Gastrocnemius medialis (tissue), 4 donors: ENCODE results near the gene PCDH1. TPM values are rescaled to one million over a fixed set of nuclear protein-coding genes. Genes with fewer than 3 reads are reported as not detected.

ENCODE experiments used
- ATAC-seq, 2 donors: fragments of 150-250 bp; one replicate each; pipeline ENCODE4 v1.9.1; 2016
- DNase-seq, 2 donors: peaks; one replicate each; pipeline ENCODE4 v3.0.0-alpha.2; 2019
- H3K27ac ChIP-seq, 4 donors: fragments of 200-600 bp; sonication (generic); 1 replicate in 1 of 4; 2 replicates in 3 of 4; pipeline ENCODE4 v1.5.1; 2016 to 2018; ENCODE audit warnings: mild to moderate bottlenecking in 2 of 4, moderate library complexity in 1 of 4
- H3K27me3 ChIP-seq, 3 donors: fragments of 200-600 bp; sonication (generic) in 2 of 3; 1 replicate in 1 of 3; 2 replicates in 2 of 3; pipeline versions ENCODE4 v1.5.1 to v1.6.0; 2016 to 2019; ENCODE audit warnings: mild to moderate bottlenecking in 1 of 3, moderate library complexity in 1 of 3
- H3K36me3 ChIP-seq, 2 donors: fragments of 200-600 bp; sonication (generic) in 1 of 2; one replicate each; pipeline ENCODE4 v1.5.1; 2017 to 2018
- H3K4me1 ChIP-seq, 2 donors: fragments of 200-600 bp; sonication (generic) in 1 of 2; one replicate each; pipeline ENCODE4 v1.5.1; 2016 to 2017; ENCODE audit warnings: mild to moderate bottlenecking in 2 of 2
- H3K4me3 ChIP-seq, 4 donors: fragments of 200-600 bp; sonication (generic) in 3 of 4; 1 replicate in 1 of 4; 2 replicates in 3 of 4; pipeline ENCODE4 v1.5.1; 2016 to 2019; ENCODE audit warnings: mild to moderate bottlenecking in 2 of 4
- H3K9me3 ChIP-seq, 3 donors: fragments of 200-600 bp; sonication (generic) in 2 of 3; 1 replicate in 1 of 3; 2 replicates in 2 of 3; pipeline ENCODE4 v1.5.1; 2016 to 2019
- POLR2A ChIP-seq, 2 donors: fragments of 450-650 bp; IDR thresholded peaks; one replicate each; pipeline ENCODE4 v1.6.1; 2017; ENCODE audit warnings: antibody characterized with exemption in 2 of 2, mild to moderate bottlenecking in 2 of 2, moderate library complexity in 2 of 2
- in situ Hi-C, 4 donors: fragments of 200-750 bp; cut with MboI; loops; one replicate each; pipeline versions ENCODE4 v1.15.0 to v1.8.0; 2017; ENCODE audit warnings: low sequenced_read_pairs in 4 of 4
- intact Hi-C: fragments of 100-400 bp; cut with DNase I; formaldehyde crosslinking; loops from one replicate; pipeline ENCODE4 v1.15.1; 2023; ENCODE audit warnings: low total_unique reads
- total RNA-seq, 4 donors: library from RNA; depleted of rRNA; stranded (reverse); fragments of >200 nt; gene quantifications; one replicate each; pipeline versions ENCODE4 v1.1.0 to v1.2.3, GENCODE V29; 2016
- TF ChIP-seq, protein P1 (sequence below), 5 experiments: fragments of 450-650 bp in 3 of 5; fragments of 200-600 bp in 2 of 5; sonication (generic) in 2 of 5; IDR thresholded peaks in 4 of 5; conservative IDR thresholded peaks in 1 of 5; 1 replicate in 4 of 5; 2 replicates in 1 of 5; pipeline ENCODE4 v1.5.1; 2016 to 2019; ENCODE audit warnings: antibody characterized with exemption in 5 of 5, mild to moderate bottlenecking in 3 of 5, moderate library complexity in 3 of 5

Gene PCDH1
- total RNA-seq, 4 donors from 2014 or later = 15.9 to 20.8 (median 18.1) TPM

DNA sequence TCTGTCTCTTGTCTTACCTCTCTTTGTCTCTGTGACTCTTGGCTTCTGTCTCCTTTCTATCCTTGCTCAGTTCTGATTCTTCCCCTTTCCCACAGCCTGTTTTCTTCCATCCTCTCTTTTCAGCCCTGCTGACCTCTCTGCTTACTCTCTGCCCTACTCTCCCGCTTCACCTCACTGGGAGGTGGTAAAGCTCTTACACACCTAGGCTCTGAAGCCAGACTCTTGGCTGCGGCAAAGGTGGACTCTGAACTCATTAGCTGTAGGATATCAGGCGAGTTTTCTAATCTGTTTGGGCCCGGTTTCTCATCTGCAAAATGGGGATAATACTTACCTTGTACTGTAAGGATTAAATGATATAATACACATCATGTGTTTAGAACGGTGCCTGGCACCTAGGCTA, 11.1 kb downstream of the PCDH1 start:
- TF ChIP-seq, protein P1, sequence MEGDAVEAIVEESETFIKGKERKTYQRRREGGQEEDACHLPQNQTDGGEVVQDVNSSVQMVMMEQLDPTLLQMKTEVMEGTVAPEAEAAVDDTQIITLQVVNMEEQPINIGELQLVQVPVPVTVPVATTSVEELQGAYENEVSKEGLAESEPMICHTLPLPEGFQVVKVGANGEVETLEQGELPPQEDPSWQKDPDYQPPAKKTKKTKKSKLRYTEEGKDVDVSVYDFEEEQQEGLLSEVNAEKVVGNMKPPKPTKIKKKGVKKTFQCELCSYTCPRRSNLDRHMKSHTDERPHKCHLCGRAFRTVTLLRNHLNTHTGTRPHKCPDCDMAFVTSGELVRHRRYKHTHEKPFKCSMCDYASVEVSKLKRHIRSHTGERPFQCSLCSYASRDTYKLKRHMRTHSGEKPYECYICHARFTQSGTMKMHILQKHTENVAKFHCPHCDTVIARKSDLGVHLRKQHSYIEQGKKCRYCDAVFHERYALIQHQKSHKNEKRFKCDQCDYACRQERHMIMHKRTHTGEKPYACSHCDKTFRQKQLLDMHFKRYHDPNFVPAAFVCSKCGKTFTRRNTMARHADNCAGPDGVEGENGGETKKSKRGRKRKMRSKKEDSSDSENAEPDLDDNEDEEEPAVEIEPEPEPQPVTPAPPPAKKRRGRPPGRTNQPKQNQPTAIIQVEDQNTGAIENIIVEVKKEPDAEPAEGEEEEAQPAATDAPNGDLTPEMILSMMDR (IDR thresholded peaks at IDR 0.05 in 4 of 5, conservative IDR thresholded peaks at IDR 0.05 in 1 of 5) = no peak
- no peak for TF ChIP-seq POLR2A (IDR thresholded peaks at IDR 0.05)
- H3K36me3 ChIP-seq = no peaks in the 10 kb centered on the region
- H3K4me1 ChIP-seq = no peaks in the 10 kb centered on the region
- intact Hi-C loops (no loop called here), in situ Hi-C loops (no loop called here)
- H3K4me3 ChIP-seq = no peak overlapping the region
- no peak overlapping the region for H3K27ac ChIP-seq
- no peaks in the 10 kb centered on the region for H3K9me3 ChIP-seq
- no peak for ATAC-seq
- H3K27me3 ChIP-seq = peaks cover 0 to 5% (median 3%) of the 10 kb centered on the region in 3 donors
- DNase-seq = no peak

DNA sequence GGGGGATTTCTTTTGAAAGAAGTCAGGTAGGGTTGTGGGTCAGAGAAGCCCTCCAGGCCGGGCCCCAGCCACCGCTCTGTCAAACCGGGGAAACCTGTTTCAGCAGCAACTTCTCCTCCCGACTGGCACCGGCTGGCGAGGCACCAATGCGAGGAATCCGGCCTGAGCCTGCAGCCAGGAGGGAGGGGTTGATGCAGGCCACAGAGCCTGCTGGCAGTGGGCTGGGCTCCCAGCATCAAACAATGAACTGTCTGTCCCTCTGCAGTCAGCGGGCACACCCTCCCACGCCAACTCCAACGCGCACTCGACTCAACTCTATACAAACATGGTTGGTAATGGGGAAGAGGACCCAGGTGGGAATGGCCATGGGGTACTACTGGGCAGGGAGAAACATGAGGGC, 12.1 kb downstream of the PCDH1 start:
- DNase-seq (no peak), ATAC-seq (no peak)
- no peaks in the 10 kb centered on the region for H3K36me3 ChIP-seq
- H3K9me3 ChIP-seq = no peaks in the 10 kb centered on the region
- H3K4me1 ChIP-seq = no peaks in the 10 kb centered on the region
- peaks cover 0 to 4% (median 3%) of the 10 kb centered on the region in 3 donors for H3K27me3 ChIP-seq
- H3K27ac ChIP-seq = no peak overlapping the region
- intact Hi-C loops = no loop called here
- in situ Hi-C loops = no loop called here
- no peak overlapping the region for H3K4me3 ChIP-seq
- TF ChIP-seq POLR2A (IDR thresholded peaks at IDR 0.05) = no peak
- TF ChIP-seq, protein P1 (IDR thresholded peaks at IDR 0.05 in 4 of 5, conservative IDR thresholded peaks at IDR 0.05 in 1 of 5) = no peak

DNA sequence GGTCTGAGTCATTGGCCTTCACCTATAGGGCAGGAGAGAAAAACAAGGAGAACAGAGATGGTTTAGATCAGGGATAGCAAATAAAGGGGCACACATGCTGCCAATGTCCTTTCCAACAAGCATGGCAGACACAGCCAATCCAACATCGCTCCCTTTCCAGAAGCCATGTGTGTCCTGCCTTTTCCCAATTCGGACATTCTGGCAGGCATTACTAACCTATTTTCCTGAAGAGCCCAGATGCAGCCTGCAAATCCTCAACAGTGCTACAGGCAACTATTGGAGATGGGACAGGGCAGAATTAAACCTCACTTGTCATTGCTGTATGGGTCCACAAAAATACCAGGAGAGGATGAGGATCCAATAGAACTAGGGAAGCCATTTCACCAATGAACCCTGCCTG, 12.8 kb downstream of the PCDH1 start:
- DNase-seq (no peak), ATAC-seq (no peak)
- Histone ChIP-seq H3K4me3 (no peak overlapping the region), H3K27ac (no peak overlapping the region), H3K27me3 (no peaks in the 10 kb centered on the region), H3K9me3 (no peaks in the 10 kb centered on the region), H3K36me3 (no peaks in the 10 kb centered on the region), H3K4me1 (no peaks in the 10 kb centered on the region)
- intact Hi-C loops (no loop called here), in situ Hi-C loops (no loop called here)
- TF ChIP-seq, protein P1 (IDR thresholded peaks at IDR 0.05 in 4 of 5, conservative IDR thresholded peaks at IDR 0.05 in 1 of 5) = no peak
- no peak for TF ChIP-seq POLR2A (IDR thresholded peaks at IDR 0.05)

DNA sequence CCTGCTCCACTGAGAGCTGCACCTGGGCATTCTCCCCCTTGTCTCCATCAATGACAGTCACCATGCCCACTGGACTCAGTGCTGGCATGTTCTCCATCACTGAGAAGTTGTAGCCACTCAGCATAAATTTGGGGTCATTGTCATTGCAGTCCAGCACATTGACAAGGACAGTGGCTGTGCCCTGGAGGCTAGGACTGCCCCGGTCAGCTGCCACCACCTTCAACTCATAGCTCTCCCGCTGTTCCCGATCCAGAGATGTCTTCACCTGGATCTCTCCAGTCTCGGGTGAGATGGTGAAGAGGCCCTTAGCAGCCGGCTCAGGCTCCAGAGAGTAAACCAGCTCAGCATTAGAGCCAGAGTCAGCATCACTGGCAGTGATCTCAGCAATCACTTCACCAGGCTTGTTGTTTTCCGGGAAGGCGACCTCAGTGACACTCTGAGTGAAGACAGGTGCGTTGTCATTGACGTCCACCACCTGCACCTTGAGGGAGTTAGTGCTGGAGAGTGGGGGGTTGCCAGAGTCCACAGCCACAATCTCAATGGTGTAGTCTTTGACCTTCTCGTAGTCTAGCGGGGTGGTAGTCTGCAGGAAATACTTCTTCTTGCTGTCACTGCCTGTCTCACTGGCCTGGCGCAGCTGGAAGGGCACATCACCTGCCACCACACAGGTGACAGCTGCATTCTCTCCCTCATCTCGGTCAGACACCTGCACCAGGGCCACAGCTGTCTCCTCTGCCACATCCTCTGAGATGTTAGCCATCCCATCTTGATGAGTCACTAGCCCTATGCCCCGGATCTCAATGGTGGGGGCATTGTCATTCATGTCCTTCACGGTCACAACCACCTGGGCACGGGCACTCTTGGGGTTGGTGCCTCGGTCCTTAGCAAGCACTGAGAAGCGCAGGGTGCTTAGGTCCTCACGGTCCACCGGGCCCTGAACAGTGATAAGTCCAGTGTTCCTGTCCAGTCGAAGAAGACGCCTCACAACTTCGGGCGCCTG, 13.5 kb downstream of the PCDH1 start:
- Histone ChIP-seq H3K27ac (no peak overlapping the region), H3K4me1 (peaks cover 0 to 1% of the 10 kb centered on the region in 2 donors), H3K9me3 (no peaks in the 10 kb centered on the region), H3K36me3 (no peaks in the 10 kb centered on the region), H3K27me3 (peaks cover 0 to 5% (median 0%) of the 10 kb centered on the region in 3 donors), H3K4me3 (no peak overlapping the region)
- DNase-seq (no peak), ATAC-seq (no peak)
- in situ Hi-C loops = no loop called here
- TF ChIP-seq, protein P1 (IDR thresholded peaks at IDR 0.05 in 4 of 5, conservative IDR thresholded peaks at IDR 0.05 in 1 of 5) = no peak
- TF ChIP-seq POLR2A (IDR thresholded peaks at IDR 0.05) = no peak
- intact Hi-C loops = no loop called here
